ENCODE results near the gene ADPRS. TPM values are rescaled to one million over a fixed set of nuclear protein-coding genes. Genes with fewer than 3 reads are reported as not detected.

The ADPRS gene
- total and polyA plus RNA-seq, 3 experiments from 2014 or later, result 26.1 to 41.1 (median 38.9) TPM

DNA sequence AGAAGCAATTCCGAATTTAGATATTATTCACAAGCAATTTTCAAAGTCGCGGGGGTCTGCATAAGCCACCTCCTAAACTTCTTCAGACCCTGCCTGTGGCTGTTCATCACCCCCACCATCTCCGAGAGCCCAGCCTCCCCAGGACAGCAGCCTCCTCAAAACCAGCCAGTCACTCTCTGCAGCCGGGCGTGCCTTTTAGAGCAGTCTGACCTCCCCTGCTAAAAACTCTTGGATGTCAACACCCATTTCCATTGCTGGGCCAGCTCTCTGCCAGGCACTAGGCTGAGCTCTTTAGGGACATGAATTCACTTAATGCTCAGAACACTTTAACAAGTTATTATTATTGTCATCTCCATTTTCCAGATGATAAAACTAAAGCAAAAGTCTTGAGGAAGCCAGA lies 11.7 kb downstream of the ADPRS start:
- Histone ChIP-seq H3K27ac (ENCODE audit: low read depth, low read length) (no peak overlapping the region), H3K4me1 (ENCODE audit: insufficient read depth, low read length) (no peaks in the 10 kb centered on the region), H3K9me3 (ENCODE audit: low read length) (no peaks in the 10 kb centered on the region), H3K27me3 (ENCODE audit: insufficient read depth, low read length, poor library complexity, severe bottlenecking) (no peaks in the 10 kb centered on the region), H3K4me3 (ENCODE audit: low read length) (no peak overlapping the region), H3K36me3 (ENCODE audit: insufficient read depth, low read length) (peaks cover 7% of the 10 kb centered on the region)
- Mint-ChIP-seq H3K4me3 (no peak overlapping the region), H3K27ac (peak overlapping the region in 1 of 8 donors; percentile 71), H3K9me3 (no peaks in the 10 kb centered on the region), H3K36me3 (peaks cover 0 to 14% (median 0%) of the 10 kb centered on the region in 3 donors), H3K27me3 (no peaks in the 10 kb centered on the region), H3K4me1 (peaks cover 0 to 7% (median 4%) of the 10 kb centered on the region in 3 donors)
- ChIA-PET POLR2A (no interaction called here), CTCF (interaction anchor here (0.8 to 9.0 kb wide), 10 partner anchors 11 to 267 kb away, joined by 3 to 76 read pairs (median 4); partner anchors contain the start of gene TRAPPC3)
- DNase-seq, result no peak

DNA sequence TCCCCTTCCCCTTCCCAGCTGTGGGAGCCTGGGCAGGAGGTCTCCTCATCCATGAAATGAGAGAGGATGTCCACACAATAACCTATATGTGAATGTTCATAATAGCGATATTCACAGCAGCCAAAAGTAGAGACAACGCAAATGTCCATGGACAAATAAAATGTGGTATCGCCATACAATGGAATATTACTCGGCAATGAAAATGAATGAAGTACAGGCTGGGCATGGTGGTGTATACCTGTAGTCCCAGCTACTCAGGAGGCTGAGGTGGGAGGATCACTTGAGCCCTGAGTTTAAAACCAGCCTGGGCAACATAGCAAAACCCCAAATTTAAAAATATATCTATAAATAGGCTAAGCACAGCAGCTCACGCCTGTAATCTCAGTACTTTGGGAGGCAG lies 12.9 kb downstream of the ADPRS start:
- POLR2A ChIA-PET, result interaction anchor here (0.6 kb wide), 1 partner anchor 567 kb away, joined by 3 read pairs; no protein-coding TSS in a partner anchor
- H3K27ac Mint-ChIP-seq, result no peak overlapping the region

DNA sequence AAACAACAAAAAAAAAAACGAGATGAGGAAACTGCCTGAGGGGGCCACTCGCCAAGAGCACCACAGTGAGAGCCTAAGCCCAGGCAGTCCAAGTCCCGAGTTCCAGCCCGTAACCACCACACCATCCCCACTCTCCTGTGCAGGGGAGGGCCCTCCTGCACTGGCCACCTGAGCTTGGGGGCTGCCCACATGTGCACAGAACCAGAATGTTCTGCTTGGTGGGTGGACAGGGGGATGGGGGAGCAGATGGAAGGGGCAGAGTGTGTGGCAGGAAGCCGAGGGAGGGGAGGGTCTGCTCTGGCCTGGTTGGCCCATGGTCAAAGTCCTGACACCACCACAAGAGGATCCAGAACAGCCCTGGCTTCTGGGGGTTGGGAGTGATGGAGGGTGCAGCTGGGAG lies 17.6 kb downstream of the ADPRS start:
- Histone ChIP-seq H3K36me3 (ENCODE audit: insufficient read depth, low read length) (no peaks in the 10 kb centered on the region), H3K27me3 (ENCODE audit: insufficient read depth, low read length, poor library complexity, severe bottlenecking) (no peaks in the 10 kb centered on the region), H3K27ac (ENCODE audit: low read depth, low read length) (no peak overlapping the region), H3K4me1 (ENCODE audit: insufficient read depth, low read length) (peaks cover 12% of the 10 kb centered on the region), H3K4me3 (ENCODE audit: low read length) (no peak overlapping the region), H3K9me3 (ENCODE audit: low read length) (no peaks in the 10 kb centered on the region)
- Mint-ChIP-seq H3K36me3 (peaks cover 0 to 1% (median 0%) of the 10 kb centered on the region in 3 donors), H3K9me3 (no peaks in the 10 kb centered on the region), H3K4me3 (no peak overlapping the region), H3K4me1 (peaks cover 14 to 27% (median 16%) of the 10 kb centered on the region in 3 donors), H3K27ac (no peak overlapping the region), H3K27me3 (peaks cover 0 to 2% of the 10 kb centered on the region in 2 donors)
- no peak for DNase-seq
- ChIA-PET CTCF (interaction anchor here (1.0 to 2.8 kb wide), 4 partner anchors 13 to 81 kb away, joined by 3 to 12 read pairs (median 4); no protein-coding TSS in a partner anchor), POLR2A (no interaction called here)

More for the DNA sequence above, 12.9 kb downstream of the ADPRS start:
- peaks cover 0 to 2% of the 10 kb centered on the region in 2 donors for H3K27me3 Mint-ChIP-seq
- peaks cover 0 to 7% (median 4%) of the 10 kb centered on the region in 3 donors for H3K4me1 Mint-ChIP-seq
- CTCF ChIA-PET, result interaction anchor here (0.9 to 9.0 kb wide), 3 partner anchors 33 to 184 kb away, joined by 4 to 76 read pairs (median 4); no protein-coding TSS in a partner anchor
- H3K4me3 ChIP-seq (ENCODE audit: low read length), result no peak overlapping the region
- H3K27ac ChIP-seq (ENCODE audit: low read depth, low read length), result no peak overlapping the region
- peak overlapping the region in 1 of 7 donors; percentile 9 for H3K4me3 Mint-ChIP-seq
- no peaks in the 10 kb centered on the region for H3K27me3 ChIP-seq (ENCODE audit: insufficient read depth, low read length, poor library complexity, severe bottlenecking)
- no peak for DNase-seq
- no peaks in the 10 kb centered on the region for H3K9me3 Mint-ChIP-seq
- no peaks in the 10 kb centered on the region for H3K4me1 ChIP-seq (ENCODE audit: insufficient read depth, low read length)
- peaks cover 0 to 4% (median 0%) of the 10 kb centered on the region in 3 donors for H3K36me3 Mint-ChIP-seq
- H3K36me3 ChIP-seq (ENCODE audit: insufficient read depth, low read length), result no peaks in the 10 kb centered on the region
- H3K9me3 ChIP-seq (ENCODE audit: low read length), result no peaks in the 10 kb centered on the region

DNA sequence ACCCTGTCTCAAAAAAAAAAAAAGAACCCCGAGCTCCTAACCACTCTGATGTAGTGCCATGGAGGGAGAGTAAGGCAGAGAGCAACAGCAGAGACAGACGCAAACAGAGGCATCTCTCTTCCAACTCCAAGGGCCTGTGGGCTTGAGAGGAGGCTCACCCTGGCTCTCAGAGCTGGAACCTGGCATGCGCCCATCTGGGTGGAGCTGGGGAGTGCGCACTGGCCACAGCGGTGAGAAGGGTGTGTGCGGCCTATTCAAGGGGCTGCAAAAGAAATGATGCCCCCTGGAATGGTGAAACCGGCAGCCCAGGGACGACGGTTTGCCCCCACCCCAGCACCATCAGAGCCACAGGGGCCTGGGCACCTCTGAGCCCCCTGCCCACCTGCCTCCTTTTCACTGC lies 18.7 kb downstream of the ADPRS start:
- Histone ChIP-seq H3K4me1 (ENCODE audit: insufficient read depth, low read length) (peaks cover 12% of the 10 kb centered on the region), H3K27ac (ENCODE audit: low read depth, low read length) (no peak overlapping the region), H3K4me3 (ENCODE audit: low read length) (no peak overlapping the region), H3K9me3 (ENCODE audit: low read length) (no peaks in the 10 kb centered on the region), H3K27me3 (ENCODE audit: insufficient read depth, low read length, poor library complexity, severe bottlenecking) (no peaks in the 10 kb centered on the region), H3K36me3 (ENCODE audit: insufficient read depth, low read length) (no peaks in the 10 kb centered on the region)
- Mint-ChIP-seq H3K27ac (no peak overlapping the region), H3K4me1 (peaks cover 16 to 34% (median 19%) of the 10 kb centered on the region in 3 donors), H3K4me3 (no peak overlapping the region), H3K9me3 (no peaks in the 10 kb centered on the region), H3K27me3 (peaks cover 0 to 2% of the 10 kb centered on the region in 2 donors), H3K36me3 (peaks cover 0 to 1% (median 0%) of the 10 kb centered on the region in 3 donors)
- DNase-seq, result no peak
- ChIA-PET POLR2A (no interaction called here), CTCF (interaction anchor here (0.5 to 2.8 kb wide), 4 partner anchors 11 to 109 kb away, joined by 3 to 12 read pairs (median 3); no protein-coding TSS in a partner anchor)

DNA sequence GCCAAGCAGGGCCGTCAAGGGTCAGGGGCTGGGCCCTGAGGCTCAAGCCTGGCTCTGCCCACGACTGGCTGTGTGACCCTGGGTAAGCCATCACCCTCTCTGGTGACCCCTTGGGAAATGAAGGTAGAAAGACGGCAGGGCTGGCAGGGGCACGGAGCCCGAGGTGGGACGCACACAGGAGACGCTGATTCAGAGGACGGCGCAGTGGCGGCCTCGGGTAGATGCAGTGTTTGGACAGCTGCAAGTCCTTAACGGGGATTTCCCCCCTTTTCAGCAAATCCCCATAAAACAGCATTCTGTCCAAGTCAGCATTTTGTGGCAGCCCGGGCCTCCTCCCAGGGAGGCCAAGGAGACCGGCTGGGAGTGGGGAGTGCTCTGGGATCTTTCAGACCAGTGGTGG lies 19.6 kb downstream of the ADPRS start:
- Mint-ChIP-seq H3K4me1 (peaks cover 16 to 35% (median 19%) of the 10 kb centered on the region in 3 donors), H3K27ac (peak overlapping the region in 7 of 8 donors; percentile 17 to 70 (median 66)), H3K4me3 (no peak overlapping the region), H3K9me3 (no peaks in the 10 kb centered on the region), H3K36me3 (peaks cover 0 to 1% (median 0%) of the 10 kb centered on the region in 3 donors), H3K27me3 (peaks cover 0 to 2% of the 10 kb centered on the region in 2 donors)
- no peak for DNase-seq
- Histone ChIP-seq H3K36me3 (ENCODE audit: insufficient read depth, low read length) (no peaks in the 10 kb centered on the region), H3K27me3 (ENCODE audit: insufficient read depth, low read length, poor library complexity, severe bottlenecking) (no peaks in the 10 kb centered on the region), H3K4me3 (ENCODE audit: low read length) (no peak overlapping the region), H3K9me3 (ENCODE audit: low read length) (no peaks in the 10 kb centered on the region), H3K4me1 (ENCODE audit: insufficient read depth, low read length) (peaks cover 12% of the 10 kb centered on the region), H3K27ac (ENCODE audit: low read depth, low read length) (no peak overlapping the region)
- POLR2A ChIA-PET, result no interaction called here
- CTCF ChIA-PET, result no interaction called here

DNA sequence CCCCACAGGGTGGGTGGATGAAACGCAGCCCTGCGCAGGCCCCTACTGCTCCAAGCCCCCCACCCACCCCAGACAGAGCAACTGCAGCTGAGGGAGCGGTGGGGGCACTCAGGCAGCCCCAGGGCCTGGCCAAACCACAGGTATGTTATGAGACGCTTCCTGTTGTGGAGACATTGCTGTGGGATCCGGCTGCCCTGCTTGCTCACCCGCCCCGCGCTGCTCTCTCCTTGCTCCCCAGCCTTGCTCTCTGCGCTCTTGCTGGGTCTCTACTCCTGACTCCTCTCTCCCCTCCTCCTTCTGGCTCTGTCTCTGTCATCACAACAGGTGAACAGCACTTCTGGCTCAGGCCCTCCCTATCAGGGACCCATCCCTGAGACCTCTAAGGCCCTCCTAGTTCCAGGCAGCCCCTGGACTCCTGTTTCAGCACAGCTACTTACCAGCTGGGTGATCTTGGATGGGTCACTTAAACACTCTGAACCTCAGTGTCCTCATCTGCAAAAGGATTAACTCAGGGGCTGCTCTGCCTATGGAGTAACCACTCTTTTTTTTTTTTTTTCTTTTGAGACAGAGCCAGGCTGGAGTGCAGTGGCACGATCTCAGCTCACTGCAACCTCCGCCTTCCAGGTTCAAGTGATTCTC lies 20.5 kb downstream of the ADPRS start:
- DNase-seq, result peak in 4 of 5 donors; percentile 10 to 72 (median 55)
- Mint-ChIP-seq H3K9me3 (no peaks in the 10 kb centered on the region), H3K4me3 (peak overlapping the region in 6 of 7 donors; percentile 4 to 65 (median 27)), H3K27me3 (peaks cover 0 to 2% of the 10 kb centered on the region in 2 donors), H3K36me3 (peaks cover 0 to 1% (median 0%) of the 10 kb centered on the region in 3 donors), H3K27ac (peak overlapping the region in 6 of 8 donors; percentile 59 to 87 (median 80)), H3K4me1 (peaks cover 16 to 35% (median 19%) of the 10 kb centered on the region in 3 donors)
- Histone ChIP-seq H3K9me3 (ENCODE audit: low read length) (no peaks in the 10 kb centered on the region), H3K27ac (ENCODE audit: low read depth, low read length) (no peak overlapping the region), H3K4me1 (ENCODE audit: insufficient read depth, low read length) (peaks cover 12% of the 10 kb centered on the region), H3K4me3 (ENCODE audit: low read length) (no peak overlapping the region), H3K36me3 (ENCODE audit: insufficient read depth, low read length) (no peaks in the 10 kb centered on the region), H3K27me3 (ENCODE audit: insufficient read depth, low read length, poor library complexity, severe bottlenecking) (no peaks in the 10 kb centered on the region)
- CTCF ChIA-PET, result interaction anchor here (0.7 to 2.4 kb wide), 3 partner anchors 26 to 115 kb away, joined by 3 to 9 read pairs (median 4); partner anchors contain the start of genes THRAP3 and TRAPPC3
- POLR2A ChIA-PET, result interaction anchor here (1.0 kb wide), 1 partner anchor 26 kb away, joined by 6 read pairs; no protein-coding TSS in a partner anchor

DNA sequence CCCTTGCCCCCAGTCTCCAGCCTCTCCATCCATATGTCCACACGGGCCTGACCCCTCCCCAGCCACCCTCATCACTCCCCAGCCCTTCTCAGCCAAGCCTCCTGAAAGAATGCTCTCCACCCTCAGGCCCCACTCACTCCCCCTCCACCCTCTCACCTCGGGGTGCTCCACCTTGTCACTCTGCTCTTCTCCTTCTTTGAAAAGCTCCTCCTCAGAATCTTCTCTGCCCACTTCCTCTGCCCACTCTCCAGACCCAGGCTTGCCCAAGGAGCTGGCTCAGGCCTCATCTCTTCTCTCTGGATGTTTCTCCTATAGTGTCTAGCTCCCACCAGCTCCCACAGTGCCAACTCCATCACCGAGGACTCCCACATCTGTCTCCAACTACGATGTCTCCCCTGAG lies 22.5 kb downstream of the ADPRS start:
- H3K27ac ChIP-seq (ENCODE audit: low read depth, low read length), result no peak overlapping the region
- ChIA-PET CTCF (interaction anchor here (1.2 to 2.4 kb wide), 2 partner anchors 11 to 24 kb away, joined by 3 to 9 read pairs; no protein-coding TSS in a partner anchor), POLR2A (no interaction called here)
- Mint-ChIP-seq H3K9me3 (no peaks in the 10 kb centered on the region), H3K27me3 (no peaks in the 10 kb centered on the region), H3K4me3 (no peak overlapping the region), H3K36me3 (peaks cover 0 to 1% (median 0%) of the 10 kb centered on the region in 3 donors), H3K27ac (peak overlapping the region in 4 of 8 donors; percentile 20 to 58 (median 46)), H3K4me1 (peaks cover 16 to 35% (median 19%) of the 10 kb centered on the region in 3 donors)
- H3K4me1 ChIP-seq (ENCODE audit: insufficient read depth, low read length), result peaks cover 12% of the 10 kb centered on the region
- no peaks in the 10 kb centered on the region for H3K36me3 ChIP-seq (ENCODE audit: insufficient read depth, low read length)
- no peak overlapping the region for H3K4me3 ChIP-seq (ENCODE audit: low read length)
- H3K27me3 ChIP-seq (ENCODE audit: insufficient read depth, low read length, poor library complexity, severe bottlenecking), result no peaks in the 10 kb centered on the region
- no peaks in the 10 kb centered on the region for H3K9me3 ChIP-seq (ENCODE audit: low read length)
- DNase-seq, result no peak

DNA sequence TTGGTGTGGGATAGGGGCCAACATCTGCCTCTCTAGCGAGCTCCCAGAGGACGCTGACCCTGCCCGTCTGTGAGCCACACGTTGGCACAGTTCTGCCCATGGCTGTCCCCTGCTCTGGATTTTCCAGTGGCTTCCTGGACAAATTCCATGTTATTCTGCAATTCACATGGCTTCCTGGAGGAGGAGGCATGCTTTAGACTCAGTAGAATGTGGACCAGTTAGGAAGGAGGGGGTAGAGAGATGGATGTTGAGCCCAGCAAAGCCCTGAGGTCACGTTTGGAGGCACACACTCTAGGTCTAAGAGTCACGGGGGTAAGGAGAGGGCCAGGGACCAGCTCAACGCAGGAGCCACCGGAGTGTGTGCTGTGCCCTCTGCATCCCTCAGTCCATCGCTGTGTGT lies 24.1 kb downstream of the ADPRS start:
- Mint-ChIP-seq H3K27me3 (no peaks in the 10 kb centered on the region), H3K4me3 (no peak overlapping the region), H3K36me3 (peaks cover 0 to 1% (median 0%) of the 10 kb centered on the region in 3 donors), H3K4me1 (peaks cover 16 to 34% (median 19%) of the 10 kb centered on the region in 3 donors), H3K27ac (no peak overlapping the region), H3K9me3 (no peaks in the 10 kb centered on the region)
- no peaks in the 10 kb centered on the region for H3K27me3 ChIP-seq (ENCODE audit: insufficient read depth, low read length, poor library complexity, severe bottlenecking)
- H3K4me1 ChIP-seq (ENCODE audit: insufficient read depth, low read length), result peaks cover 12% of the 10 kb centered on the region
- DNase-seq, result no peak
- CTCF ChIA-PET, result interaction anchor here (1.1 kb wide), 1 partner anchor 13 kb away, joined by 4 read pairs; no protein-coding TSS in a partner anchor
- POLR2A ChIA-PET, result no interaction called here
- H3K9me3 ChIP-seq (ENCODE audit: low read length), result no peaks in the 10 kb centered on the region
- H3K36me3 ChIP-seq (ENCODE audit: insufficient read depth, low read length), result no peaks in the 10 kb centered on the region
- no peak overlapping the region for H3K27ac ChIP-seq (ENCODE audit: low read depth, low read length)
- H3K4me3 ChIP-seq (ENCODE audit: low read length), result no peak overlapping the region
